GM18951 (cell line): ENCODE data around the gene S1PR2.
A peak's percentile ranks its signal among the peaks of the same experiment; 100 is the strongest.

Experiments used
- POLR2A ChIP-seq: IDR thresholded peaks from 4 replicates; pipeline ENCODE4 v1.6.1; 2011; ENCODE audit warnings: mild to moderate bottlenecking; ENCODE audit not compliant: insufficient read length, insufficient read depth; ENCODE audit errors: extremely low read depth
- in situ Hi-C: fragments of 300-500 bp; cut with MboI; formaldehyde crosslinking; loops from one replicate; pipeline ENCODE4 v1.12.0; 2022; ENCODE audit warnings: low sequenced_read_pairs, mixed read lengths, inconsistent platforms; ENCODE audit not compliant: unreplicated experiment

Gene S1PR2

DNA sequence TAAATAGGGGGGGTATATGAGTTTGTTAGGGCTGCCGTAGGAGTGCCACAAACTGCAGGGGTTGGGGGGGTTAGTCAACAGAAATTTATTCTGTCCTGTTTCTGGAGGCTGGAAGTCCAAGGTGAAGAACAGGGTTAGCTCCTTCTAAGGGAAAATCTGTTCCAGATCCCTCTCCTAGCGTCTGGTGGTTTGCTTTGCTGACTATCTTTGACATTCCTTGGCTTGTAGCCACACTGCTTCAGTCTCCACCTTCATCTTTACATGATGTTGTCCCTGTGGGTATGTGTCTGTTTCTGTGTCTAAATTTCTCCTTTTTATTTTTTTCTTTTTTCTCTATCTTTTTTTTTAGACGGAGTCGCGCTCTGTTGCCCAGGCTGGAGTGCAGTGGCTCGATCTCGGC is 31.6 kb upstream of the S1PR2 start:
- TF ChIP-seq POLR2A, result no peak
- in situ Hi-C loops, result no loop called here

DNA sequence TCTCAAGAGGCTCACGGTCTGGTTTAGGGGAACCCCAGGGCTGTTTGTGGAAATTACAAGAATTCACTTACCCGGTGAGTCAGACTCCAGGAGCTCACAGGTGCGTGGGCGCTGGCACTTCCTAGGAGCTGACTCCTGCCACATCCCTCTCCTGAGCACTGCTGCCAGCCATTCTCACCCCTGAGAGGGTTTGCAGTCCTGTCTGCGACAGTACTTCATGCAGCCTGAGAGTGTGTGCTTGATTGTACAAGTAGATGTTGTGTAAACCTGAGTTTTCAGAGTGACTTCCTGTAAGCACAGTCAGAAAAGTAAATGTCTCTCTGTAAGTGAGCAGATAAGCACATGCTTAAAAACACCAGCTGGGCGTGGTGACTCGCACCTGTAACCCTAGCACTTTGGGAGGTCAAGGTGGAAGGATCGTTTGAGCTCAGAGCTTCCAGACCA is 29.0 kb upstream of the S1PR2 start:
- in situ Hi-C loops, result no loop called here
- no peak for TF ChIP-seq POLR2A

- in situ Hi-C loops, result no loop called here
- TF ChIP-seq POLR2A, result no peak
Observed at GRCh38 chr19:10259162-10259905, 28.2 kb upstream of the S1PR2 start.

DNA sequence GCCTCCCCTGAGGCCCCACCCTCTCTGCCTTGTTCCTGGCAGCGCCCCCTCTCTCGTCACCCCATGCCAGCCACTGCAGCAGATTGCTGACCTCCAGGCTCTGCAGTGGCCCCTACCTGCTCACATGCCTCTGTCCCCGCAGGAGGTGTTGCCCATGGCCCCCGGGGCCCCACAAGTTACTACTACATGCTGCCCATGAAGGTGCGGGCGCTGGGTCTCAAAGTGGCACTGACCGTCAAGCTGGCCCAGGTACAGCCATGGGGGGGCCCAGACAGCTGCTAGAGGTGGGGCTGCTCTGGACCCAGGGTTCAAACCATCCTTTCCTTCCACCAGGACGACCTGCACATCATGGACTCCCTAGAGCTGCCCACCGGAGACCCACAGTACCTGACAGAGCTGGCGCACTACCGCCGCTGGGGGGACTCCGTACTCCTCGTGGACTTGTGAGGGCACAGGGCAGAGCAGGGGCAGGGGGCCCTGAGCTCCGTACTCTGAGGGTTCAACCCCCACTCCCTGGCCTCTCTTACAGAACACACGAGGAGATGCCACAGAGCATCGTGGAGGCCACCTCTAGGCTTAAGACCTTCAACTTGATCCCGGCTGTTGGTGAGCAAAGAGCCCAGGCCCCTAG is 27.1 kb upstream of the S1PR2 start:
- TF ChIP-seq POLR2A, result no peak
- in situ Hi-C loops, result no loop called here

DNA sequence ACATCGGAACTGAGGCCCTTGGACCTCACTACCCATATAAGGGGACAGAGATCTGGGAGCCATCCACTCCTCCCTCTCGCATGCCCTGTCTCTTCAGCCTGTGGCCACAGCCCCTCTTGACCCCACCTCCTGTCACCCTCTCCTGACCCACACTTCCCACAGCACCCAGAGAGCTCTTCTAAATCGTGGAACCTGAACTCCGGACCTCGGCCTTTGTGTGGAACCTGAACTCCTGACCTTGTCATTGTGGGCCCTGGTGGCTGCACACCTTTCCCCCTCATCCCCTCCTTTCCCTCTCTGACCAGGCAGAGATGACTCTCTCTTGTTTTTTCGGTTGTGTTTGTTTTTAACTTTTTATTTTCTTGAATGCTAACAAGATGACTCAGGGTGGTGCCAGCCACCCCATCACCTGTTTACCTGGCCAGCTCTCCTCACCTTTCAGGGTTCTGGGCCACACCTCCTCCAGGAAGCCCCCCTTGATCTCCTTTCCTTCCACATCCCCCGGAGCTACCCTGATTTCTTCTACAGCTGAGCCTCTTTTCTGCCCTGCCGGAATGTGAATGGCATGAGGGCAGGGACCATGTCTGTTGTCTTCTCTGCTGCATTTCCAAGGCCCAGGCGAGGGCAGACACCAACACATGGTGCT is 26.0 kb upstream of the S1PR2 start:
- in situ Hi-C loops, result no loop called here
- TF ChIP-seq POLR2A, result no peak

DNA sequence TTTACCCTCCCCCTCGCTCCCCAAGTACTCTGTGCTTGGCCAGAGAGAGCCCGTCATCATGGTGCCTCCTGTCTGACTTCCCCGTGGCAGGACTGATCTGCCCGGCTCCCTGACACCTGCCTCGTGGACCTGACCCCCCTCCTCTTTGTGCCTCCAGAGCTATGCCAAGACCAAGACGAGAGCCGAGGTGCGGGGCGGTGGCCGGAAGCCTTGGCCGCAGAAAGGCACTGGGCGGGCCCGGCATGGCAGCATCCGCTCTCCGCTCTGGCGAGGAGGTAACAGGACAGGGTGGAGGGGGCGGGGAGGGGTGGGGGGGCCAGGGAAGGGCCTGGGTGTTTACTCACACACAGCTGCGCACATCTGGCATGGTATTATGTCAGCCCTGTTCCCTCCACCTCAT is 25.4 kb upstream of the S1PR2 start:
- in situ Hi-C loops, result no loop called here
- no peak for TF ChIP-seq POLR2A

GRCh38 chr19:10255358-10255757 is 24.2 kb upstream of the S1PR2 start:
- TF ChIP-seq POLR2A, result no peak
- in situ Hi-C loops, result no loop called here

DNA sequence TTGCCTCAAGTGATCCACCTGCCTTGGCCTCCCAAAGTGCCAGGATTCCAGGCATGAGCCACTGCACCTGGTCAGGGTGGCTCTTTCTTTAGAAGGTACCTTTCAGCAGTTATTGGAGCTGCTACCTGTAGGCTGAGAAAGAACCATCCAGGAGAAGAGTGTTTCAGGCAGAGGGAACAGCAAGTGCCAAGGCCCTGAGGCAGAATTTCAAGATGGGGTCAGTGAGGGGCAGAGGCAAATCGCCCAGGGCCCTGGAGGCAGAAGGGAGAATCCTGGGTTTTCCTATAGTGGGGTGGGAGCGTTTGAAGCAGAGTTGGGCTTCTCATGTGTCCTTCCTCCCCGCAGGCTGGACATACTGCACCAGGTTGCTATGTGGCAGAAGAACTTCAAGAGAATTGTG is 23.1 kb upstream of the S1PR2 start:
- no peak for TF ChIP-seq POLR2A
- in situ Hi-C loops, result no loop called here

- TF ChIP-seq POLR2A, result no peak
- in situ Hi-C loops, result no loop called here
Observed at GRCh38 chr19:10252707-10253106, 21.6 kb upstream of the S1PR2 start.

DNA sequence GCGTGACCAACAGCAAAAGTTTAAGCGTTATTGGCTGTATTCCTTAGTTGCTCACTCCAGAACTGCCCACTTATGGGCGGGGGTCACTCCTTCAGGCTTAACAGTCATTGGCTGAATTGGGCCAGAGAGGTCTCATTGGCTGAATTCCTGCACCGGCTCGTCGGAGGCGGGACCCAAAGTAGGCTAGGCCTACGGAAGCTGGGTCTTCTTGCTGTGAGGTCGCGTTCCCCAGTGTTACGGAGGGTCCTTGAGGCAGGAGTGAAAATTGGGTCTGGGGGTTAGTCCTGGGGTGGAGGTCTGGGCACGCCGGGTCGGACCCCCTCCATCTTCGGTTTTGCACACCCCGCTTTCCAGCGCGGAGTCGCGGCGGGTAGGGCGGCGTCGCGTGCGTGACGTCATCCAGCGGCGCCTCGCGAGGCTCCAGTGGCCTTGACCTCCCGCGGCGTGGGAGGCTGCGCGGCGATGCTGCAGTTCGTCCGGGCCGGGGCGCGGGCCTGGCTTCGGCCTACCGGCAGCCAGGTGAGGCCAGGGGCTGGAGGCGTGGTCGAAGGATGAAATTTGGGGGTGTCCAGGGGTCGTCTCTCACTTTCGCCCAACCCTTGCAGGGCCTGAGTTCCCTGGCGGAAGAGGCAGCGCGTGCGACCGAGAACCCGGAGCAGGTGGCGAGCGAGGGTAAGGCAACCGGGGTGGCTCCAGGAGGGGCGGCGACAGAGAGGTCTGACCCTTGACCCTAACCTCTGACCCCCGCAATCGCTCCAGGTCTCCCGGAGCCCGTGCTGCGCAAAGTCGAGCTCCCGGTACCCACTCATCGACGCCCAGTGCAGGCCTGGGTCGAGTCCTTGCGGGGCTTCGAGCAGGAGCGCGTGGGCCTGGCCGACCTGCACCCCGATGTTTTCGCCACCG is 20.9 kb upstream of the S1PR2 start, which contains the start of gene MRPL4:
Gene MRPL4 (plus strand): TSS at position 423 of the 903 bp plus-strand sequence. CDS start 40 bp downstream, at position 463.
- peak; percentile 88 for TF ChIP-seq POLR2A
- in situ Hi-C loops, result no loop called here

DNA sequence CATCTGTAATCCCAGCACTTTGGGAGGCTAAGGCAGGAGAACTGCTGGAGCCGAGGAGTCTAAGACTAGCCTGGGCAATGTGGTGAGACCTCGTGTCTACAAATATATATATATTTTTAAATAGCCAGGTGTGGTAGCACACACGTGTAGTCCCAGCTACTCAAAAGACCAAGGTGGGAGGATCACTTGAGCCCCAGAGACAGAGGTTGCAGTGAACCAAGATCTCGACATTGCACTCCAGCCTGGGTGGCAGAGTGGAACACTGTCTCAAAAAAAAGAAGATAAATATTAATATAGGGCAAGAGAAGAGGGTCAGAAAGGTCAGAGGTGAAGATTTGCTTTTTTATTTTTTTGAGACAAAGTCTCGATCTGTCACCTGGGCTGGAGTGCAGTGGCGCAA is 15.4 kb upstream of the S1PR2 start:
- in situ Hi-C loops, result loop anchor here (10.0 kb wide), 1 partner anchor 62 kb away; no protein-coding TSS in a partner anchor
- no peak for TF ChIP-seq POLR2A

DNA sequence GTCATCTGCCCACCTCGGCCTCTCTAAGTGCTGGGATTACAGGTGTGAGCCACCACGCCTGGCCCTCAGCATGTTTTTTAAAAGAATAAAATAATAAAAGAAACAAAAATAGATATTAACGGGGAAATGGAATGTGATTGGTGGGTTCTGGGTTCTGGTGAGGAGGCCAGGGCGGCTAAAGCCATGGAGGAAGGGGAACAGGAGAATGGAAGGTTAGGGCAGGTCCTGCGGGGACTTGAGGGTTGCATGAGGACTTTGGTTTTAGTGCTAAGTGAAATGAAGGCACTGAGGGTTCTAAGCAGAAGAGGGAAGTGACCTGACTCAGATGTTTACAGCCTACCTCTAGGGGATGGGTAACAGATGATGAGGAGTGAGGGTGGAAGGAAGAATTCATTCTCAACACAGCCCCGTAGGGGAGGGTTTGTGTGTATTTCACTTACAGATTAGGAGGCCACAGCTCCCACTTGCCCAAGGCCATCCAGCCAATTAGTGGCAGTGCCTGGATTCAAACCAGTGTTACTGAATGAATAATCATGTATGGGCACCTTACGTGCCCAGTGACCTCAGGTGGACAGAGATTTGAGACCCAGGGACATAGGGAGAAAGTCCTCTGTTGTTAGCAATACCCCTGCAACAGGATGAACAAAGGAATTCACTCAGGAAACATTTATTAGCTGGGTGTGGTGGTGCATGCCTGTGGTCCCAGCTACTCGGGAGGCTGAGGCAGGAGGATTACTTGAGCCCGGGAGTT is 14.2 kb upstream of the S1PR2 start:
- in situ Hi-C loops, result loop anchor here (10.0 kb wide), 1 partner anchor 61 kb away; no protein-coding TSS in a partner anchor
- TF ChIP-seq POLR2A, result no peak
